GM19035 (cell line): ENCODE measurements around the gene ABCA2.

Source experiments
- ATAC-seq: cut with Tn5 transposase; IDR thresholded peaks from one replicate; pipeline ENCODE4 v1.9.1; 2021; ENCODE audit not compliant: unreplicated experiment

The ABCA2 gene

GRCh38 chr9:137001857-137002645, 26.0 kb downstream of the ABCA2 start:
- ATAC-seq = no peak

- ATAC-seq = peak; percentile 81
Observed at GRCh38 chr9:137000177-137000930, 27.7 kb downstream of the ABCA2 start.

- ATAC-seq = no peak
Observed at GRCh38 chr9:136997830-136998234, 30.2 kb downstream of the ABCA2 start.

DNA sequence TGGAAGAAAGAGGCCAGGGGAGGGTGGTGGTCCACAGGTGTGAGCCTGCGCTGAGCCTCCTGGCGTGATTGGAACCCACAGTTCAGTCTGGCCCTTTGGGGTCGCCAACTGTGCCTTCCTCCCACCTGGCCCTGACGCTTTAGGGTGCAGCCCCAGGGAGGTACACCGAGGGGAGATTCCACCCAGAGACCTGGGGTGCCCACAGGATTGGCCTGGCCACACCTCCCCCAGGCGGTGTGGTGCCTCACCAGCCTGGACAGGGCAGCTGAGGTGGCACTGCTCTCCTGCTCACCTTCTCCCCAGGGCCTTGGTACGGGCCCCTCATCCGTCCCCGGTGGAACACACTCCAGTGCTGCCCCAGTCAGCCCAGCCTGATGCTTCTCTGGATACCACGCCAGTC, 30.7 kb downstream of the ABCA2 start:
- ATAC-seq = no peak

GRCh38 chr9:136996361-136997292, 31.4 kb downstream of the ABCA2 start, which contains the start of gene CLIC3:
CLIC3 (minus strand) TSS chr9:136996568; CDS start chr9:136996543, 25 bp downstream.
- no peak for ATAC-seq

GRCh38 chr9:136995772-136996311, 32.2 kb downstream of the ABCA2 start:
- ATAC-seq = no peak

- ATAC-seq = no peak
Observed at GRCh38 chr9:136995362-136995761, 32.7 kb downstream of the ABCA2 start.

- no peak for ATAC-seq
Observed at GRCh38 chr9:136994888-136995230, 33.2 kb downstream of the ABCA2 start.

- no peak for ATAC-seq
Observed at GRCh38 chr9:136994180-136994887, 33.7 kb downstream of the ABCA2 start.

GRCh38 chr9:136992819-136993369, 35.1 kb downstream of the ABCA2 start:
- ATAC-seq = peak; percentile 13

GRCh38 chr9:136991993-136992818, 35.8 kb downstream of the ABCA2 start, which contains the start of gene PAXX:
PAXX (plus strand) TSS chr9:136992422; CDS start chr9:136992444, 22 bp downstream.
- peak; percentile 82 for ATAC-seq

- no peak for ATAC-seq
Observed at GRCh38 chr9:136990242-136990911, 37.7 kb downstream of the ABCA2 start.

DNA sequence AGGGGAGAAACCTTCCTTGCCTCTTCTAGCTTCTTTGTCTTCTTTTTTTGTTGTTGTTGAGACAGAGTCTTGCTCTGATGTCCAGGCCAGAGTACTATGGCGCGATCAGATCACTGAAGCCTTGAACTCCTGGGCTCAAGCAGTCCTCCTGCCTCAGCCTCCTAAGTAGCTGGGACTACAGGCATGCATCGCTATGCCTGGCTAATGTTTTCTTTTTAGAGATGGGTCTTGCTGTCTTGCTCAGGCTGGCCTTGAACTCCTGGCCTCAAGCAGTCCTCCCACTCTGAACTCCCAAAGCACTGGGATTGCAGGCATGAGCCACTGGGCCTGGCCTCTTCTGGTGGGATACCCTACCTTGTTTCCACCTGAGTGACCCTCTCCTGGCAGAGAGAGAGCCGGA, 39.2 kb downstream of the ABCA2 start:
- no peak for ATAC-seq

GRCh38 chr9:136985853-136986252, 42.2 kb downstream of the ABCA2 start:
- no peak for ATAC-seq

- no peak for ATAC-seq
Observed at GRCh38 chr9:136985027-136985602, 42.9 kb downstream of the ABCA2 start.

DNA sequence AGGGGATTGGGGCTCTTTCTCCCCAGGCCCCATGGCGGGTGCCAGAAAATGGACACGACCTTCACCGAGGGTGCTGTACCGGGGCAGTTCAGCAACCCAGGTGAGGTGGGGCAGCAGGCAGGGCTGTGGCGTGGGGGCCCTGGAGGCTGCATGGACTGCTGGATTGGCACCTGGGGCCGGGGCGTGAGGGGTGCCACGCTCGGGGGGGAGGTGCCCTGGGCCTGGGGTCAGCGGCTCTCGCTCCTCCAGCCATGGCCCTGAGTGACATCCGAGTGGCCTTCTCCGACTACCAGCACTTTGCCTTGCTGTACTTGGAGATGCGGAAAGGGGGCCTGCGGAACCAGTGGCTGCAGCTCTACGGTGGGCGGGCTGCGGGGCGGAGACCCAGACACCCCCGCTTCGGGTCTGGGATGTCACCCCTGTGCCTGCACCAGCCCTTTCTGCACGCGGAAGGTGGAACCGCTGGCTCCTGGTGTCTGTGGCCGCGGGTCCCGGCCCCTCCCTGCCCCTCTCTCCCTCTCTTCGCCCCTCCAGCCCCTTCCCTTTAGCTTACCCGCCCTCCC, 43.5 kb downstream of the ABCA2 start:
- ATAC-seq = no peak

DNA sequence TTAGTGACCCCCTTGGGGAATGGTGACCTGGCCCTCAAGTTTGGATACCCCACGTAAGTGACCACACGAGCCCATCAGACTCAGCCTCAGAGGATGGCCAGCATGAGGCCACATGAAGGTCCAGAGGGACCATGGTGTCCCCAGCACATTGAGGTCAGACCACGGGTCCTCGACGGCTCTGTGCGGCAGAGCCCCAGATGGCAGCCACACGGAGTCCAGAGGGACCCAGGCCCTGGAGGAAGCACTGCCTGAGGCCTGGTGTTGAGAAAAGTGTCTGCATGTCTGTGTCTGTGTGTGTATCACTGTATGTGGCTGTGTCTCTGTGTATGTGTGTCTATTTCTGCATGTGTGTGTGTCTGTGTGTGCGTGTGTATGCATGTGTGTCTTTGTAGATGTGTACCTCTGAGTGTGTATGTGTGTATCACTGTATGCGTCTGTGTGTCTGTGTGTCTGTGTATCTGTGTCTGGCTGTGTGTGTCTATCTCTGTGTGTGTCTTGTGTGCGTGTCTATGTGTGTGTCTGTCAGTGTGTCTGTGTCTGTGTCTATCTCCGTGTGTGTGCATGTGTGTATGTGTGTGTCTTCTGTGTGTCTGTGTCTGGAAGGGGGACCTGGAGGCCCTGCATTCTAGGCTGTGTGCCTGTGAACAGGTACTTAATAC, 44.3 kb downstream of the ABCA2 start:
- no peak for ATAC-seq
